LNCAP (cell line): ENCODE results near the gene JARID2.

ENCODE experiments used
- CTCF ChIP-seq: fragments of 450-650 bp; IDR thresholded peaks from 2 replicates; pipeline ENCODE4 v1.5.1; 2017; ENCODE audit warnings: mild to moderate bottlenecking

Gene JARID2

DNA sequence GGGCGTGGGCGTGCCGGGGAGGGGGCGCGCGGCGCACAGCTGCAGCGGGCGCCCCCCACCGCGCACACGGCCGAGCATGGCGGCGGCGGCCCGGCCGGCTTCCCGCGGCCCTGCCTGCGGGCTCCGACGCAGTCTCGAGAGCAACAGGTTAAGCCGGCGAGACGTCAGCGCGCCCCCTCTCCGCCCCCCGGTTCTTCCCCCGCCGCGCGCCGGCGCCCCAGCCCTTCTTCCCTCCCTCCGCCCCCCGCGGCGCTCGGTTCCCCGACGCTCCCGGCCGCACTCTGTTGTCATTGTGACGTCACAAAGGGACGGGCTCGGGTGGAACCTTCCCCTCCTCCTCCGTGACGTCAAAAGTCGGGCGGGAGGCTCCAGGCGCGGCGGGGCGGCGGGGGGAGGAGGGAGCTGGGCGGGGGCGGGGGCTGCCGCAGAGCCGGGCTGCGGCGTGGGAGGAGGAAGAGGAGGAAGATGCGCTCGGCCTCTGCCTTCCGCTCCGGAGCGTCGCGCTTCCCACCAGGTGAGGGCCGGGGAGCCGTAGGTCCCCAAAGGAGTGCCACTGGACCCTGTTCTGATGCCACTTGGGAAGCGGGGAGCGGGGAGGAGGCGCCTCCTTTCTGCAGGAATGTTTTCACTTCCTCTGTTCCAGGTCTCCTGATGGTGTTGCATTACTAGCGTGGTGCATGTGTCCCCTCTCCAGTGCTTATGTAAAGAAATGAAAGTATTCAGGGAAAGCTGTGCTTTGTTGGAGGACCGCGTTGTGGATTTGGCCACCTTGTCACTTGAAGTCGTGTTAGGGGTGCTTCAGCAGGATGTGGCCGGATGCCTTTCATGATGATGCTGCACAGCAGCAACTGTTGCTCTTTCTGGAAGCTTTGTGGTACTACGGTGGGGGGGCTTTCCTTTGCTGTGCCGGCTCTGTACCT lies 2.8 kb downstream of the JARID2 start:
- TF ChIP-seq CTCF, result no peak

GRCh38 chr6:15249371-15250019 lies 3.6 kb downstream of the JARID2 start:
- no peak for TF ChIP-seq CTCF

GRCh38 chr6:15250187-15251168 lies 4.6 kb downstream of the JARID2 start:
- TF ChIP-seq CTCF, result no peak

- no peak for TF ChIP-seq CTCF
Measured at GRCh38 chr6:15252195-15252594, 6.3 kb downstream of the JARID2 start.

DNA sequence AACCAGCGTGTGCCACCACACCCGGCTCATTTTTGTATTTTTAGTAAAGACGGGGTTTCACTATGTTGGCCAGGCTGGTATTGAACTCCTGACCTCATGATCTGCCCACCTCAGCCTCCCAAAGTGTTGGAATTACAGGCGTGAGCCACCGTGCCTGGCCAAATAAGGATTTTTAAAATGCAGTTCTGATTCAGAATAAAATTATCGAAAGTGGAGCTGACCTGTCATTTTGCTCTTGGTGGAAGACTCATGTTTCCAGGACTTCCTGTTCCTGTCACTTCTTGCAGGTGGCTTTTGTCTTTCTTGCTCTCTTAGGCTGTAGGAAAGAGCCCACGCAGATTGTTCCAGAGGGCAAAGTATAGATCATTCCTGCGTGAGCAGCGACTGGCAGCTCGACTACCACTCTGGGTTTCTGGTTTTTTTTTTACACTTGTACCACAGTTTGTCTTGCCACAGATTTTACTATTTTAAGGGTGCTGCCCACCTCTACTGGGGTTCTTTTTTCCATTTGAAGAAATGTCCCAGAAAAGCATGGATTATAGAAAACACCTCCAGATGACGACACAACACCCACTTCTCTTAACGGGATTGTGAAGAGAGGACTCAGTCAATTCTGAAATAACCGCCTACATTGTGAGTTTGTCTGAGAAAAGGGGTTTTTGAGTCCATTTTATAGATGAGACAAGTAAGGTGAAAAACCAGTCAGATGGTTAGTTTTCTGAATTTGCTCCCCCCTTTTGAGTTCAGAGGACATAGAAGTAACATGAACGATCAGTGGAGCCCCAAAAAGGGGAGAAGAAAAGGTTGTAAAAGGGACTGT lies 7.5 kb downstream of the JARID2 start:
- TF ChIP-seq CTCF, result no peak

- no peak for TF ChIP-seq CTCF
Measured at GRCh38 chr6:15254070-15254975, 8.5 kb downstream of the JARID2 start.
